ENCODE results near the gene PITHD1. TPM values are rescaled to one million over a fixed set of nuclear protein-coding genes. Genes with fewer than 3 reads are reported as not detected.

The PITHD1 gene
- total RNA-seq, 6 experiments from 2014 or later, result 22.9 to 34.7 (median 30.6) TPM

DNA sequence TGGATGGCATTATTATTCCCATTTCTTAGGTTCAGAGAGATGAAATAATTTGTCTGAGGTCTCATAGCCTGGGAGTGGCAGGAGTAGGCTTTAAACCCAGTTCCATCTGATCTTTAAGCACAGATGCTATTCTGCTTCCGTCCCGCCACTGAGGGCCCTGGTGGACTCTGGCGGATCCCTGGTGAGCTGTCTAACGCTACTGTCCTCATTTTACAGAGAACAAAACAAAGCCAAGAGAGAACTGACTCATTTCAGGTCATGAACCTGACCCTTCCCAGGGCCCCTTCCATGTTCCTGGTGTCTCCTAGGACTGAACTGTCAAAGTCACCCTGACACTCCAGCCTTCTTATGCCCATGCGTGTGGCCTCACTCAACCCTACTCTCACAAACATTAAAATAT lies 25.5 kb downstream of the PITHD1 start:
- no peak for TF ChIP-seq POLR2A (IDR thresholded peaks at IDR 0.05)
- TF ChIP-seq, protein P1, sequence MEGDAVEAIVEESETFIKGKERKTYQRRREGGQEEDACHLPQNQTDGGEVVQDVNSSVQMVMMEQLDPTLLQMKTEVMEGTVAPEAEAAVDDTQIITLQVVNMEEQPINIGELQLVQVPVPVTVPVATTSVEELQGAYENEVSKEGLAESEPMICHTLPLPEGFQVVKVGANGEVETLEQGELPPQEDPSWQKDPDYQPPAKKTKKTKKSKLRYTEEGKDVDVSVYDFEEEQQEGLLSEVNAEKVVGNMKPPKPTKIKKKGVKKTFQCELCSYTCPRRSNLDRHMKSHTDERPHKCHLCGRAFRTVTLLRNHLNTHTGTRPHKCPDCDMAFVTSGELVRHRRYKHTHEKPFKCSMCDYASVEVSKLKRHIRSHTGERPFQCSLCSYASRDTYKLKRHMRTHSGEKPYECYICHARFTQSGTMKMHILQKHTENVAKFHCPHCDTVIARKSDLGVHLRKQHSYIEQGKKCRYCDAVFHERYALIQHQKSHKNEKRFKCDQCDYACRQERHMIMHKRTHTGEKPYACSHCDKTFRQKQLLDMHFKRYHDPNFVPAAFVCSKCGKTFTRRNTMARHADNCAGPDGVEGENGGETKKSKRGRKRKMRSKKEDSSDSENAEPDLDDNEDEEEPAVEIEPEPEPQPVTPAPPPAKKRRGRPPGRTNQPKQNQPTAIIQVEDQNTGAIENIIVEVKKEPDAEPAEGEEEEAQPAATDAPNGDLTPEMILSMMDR (IDR thresholded peaks at IDR 0.05), result no peak
- Histone ChIP-seq H3K27ac (peak overlapping the region in 1 of 3 donors; percentile 38), H3K9me3 (no peaks in the 10 kb centered on the region), H3K27me3 (no peaks in the 10 kb centered on the region), H3K4me1 (peaks cover 0 to 51% (median 14%) of the 10 kb centered on the region in 4 donors), H3K36me3 (peaks cover 0 to 32% (median 8%) of the 10 kb centered on the region in 4 donors), H3K4me3 (no peak overlapping the region)
- no peak for ATAC-seq
- DNase-seq, result no peak
- intact Hi-C loops (cut with DNase I), result loop anchor here in 1 of 2 donors (10.0 kb wide), 1 partner anchor 61 kb away; the partner anchor contains the start of gene FUCA1
- 86% methylated on average over 5 of the region's 5 CpGs for WGBS (ENCODE audit: insufficient coverage, low coverage, low lambda C conversion rate, missing lambda C conversion rate)

DNA sequence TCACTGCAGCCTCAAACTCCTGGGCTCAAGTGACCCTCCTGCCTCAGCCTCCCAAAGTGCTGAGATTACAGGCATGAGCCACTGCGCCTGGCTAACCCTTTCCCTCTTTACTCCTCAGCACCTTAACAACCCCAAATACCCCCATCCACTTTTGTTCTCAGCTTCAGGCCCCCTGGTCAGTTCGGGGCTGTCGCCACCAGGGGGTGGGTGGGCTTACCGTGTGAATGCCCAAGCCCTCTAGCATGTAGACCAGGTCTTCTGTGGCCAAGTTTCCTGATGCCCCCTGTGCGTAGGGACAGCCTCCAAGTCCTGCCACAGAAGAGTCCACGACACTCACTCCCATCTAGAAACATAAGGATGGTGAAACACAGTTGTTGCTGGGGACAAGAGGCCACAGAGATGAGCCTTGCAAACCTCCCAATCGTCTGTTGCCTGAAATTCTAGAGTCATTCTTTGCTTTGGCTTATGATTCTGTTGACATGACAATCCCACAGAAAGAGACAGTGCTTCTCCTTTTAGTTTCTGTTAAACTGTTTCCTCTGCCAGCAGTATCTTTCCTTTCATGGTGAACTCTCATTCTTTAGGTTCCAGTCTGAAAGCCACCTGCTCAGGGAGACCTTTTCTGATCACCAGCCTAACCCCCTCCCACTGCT lies 26.1 kb downstream of the PITHD1 start:
- WGBS (ENCODE audit: insufficient coverage, low coverage, low lambda C conversion rate, missing lambda C conversion rate), result 79% methylated on average over 5 of the region's 7 CpGs
- intact Hi-C loops (cut with DNase I), result loop anchor here in 1 of 2 donors (10.0 kb wide), 1 partner anchor 60 kb away; the partner anchor contains the start of gene FUCA1
- no peaks in the 10 kb centered on the region for H3K9me3 ChIP-seq
- peaks cover 0 to 33% (median 8%) of the 10 kb centered on the region in 4 donors for H3K36me3 ChIP-seq
- DNase-seq (no peak), ATAC-seq (no peak)
- TF ChIP-seq, protein P1 (IDR thresholded peaks at IDR 0.05), result no peak
- no peak for TF ChIP-seq POLR2A (IDR thresholded peaks at IDR 0.05)
- peaks cover 0 to 44% (median 11%) of the 10 kb centered on the region in 4 donors for H3K4me1 ChIP-seq
- no peak overlapping the region for H3K4me3 ChIP-seq
- peak overlapping the region in 1 of 3 donors; percentile 38 for H3K27ac ChIP-seq
- H3K27me3 ChIP-seq, result no peaks in the 10 kb centered on the region

DNA sequence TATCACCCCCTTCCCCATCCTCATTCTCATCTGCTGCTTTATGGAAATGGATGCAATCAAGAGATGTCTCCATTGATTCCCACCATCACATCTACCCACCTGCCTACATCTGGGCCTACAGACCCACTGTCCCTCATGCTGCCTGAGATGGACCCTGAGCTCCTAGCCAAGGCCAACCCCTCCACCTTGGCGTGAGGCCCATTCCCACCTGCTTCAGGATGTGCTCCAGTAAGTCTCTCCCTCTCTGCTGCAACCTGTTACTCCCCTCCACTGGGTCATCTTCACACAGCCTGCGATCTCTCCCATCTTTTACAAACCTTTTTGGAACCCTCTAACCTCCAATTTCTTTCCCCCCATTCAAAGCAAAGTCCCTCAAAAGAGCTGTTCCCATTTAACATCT lies 26.8 kb downstream of the PITHD1 start:
- Histone ChIP-seq H3K4me1 (peaks cover 0 to 46% (median 13%) of the 10 kb centered on the region in 4 donors), H3K27me3 (no peaks in the 10 kb centered on the region), H3K36me3 (peaks cover 0 to 33% (median 8%) of the 10 kb centered on the region in 4 donors), H3K27ac (no peak overlapping the region), H3K4me3 (no peak overlapping the region), H3K9me3 (no peaks in the 10 kb centered on the region)
- intact Hi-C loops (cut with DNase I), result loop anchor here in 1 of 2 donors (10.0 kb wide), 1 partner anchor 60 kb away; the partner anchor contains the start of gene FUCA1
- TF ChIP-seq POLR2A (IDR thresholded peaks at IDR 0.05), result no peak
- TF ChIP-seq, protein P1 (IDR thresholded peaks at IDR 0.05), result no peak
- DNase-seq (no peak), ATAC-seq (no peak)
- 100% methylated on average over 2 of the region's 2 CpGs for WGBS (ENCODE audit: insufficient coverage, low coverage, low lambda C conversion rate, missing lambda C conversion rate)

DNA sequence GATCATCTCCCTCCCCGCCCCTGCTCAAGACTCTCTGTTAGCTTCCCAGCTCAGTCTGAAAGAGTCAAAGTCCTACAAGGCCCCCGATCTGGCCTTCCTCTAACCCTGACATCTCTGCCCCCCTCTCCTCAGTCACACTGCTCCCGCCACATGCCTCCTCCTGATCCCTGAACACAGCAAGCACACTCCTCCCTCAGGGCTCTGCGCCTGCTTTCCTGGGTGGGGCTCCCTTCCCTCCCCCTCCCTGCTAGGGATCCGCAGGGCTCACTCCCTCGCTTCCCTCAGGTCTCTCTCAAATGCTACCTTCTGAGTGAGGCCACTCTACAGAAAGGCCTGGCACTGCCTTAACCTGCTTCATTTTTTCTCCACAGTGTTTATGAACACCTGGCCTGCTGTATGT lies 28.1 kb downstream of the PITHD1 start:
- 72% methylated on average over 6 of the region's 6 CpGs for WGBS (ENCODE audit: insufficient coverage, low coverage, low lambda C conversion rate, missing lambda C conversion rate)
- H3K4me3 ChIP-seq, result no peak overlapping the region
- H3K4me1 ChIP-seq, result peaks cover 0 to 50% (median 16%) of the 10 kb centered on the region in 4 donors
- no peak overlapping the region for H3K27ac ChIP-seq
- no peaks in the 10 kb centered on the region for H3K27me3 ChIP-seq
- no peaks in the 10 kb centered on the region for H3K9me3 ChIP-seq
- no peak for ATAC-seq
- DNase-seq, result no peak
- intact Hi-C loops (cut with DNase I), result loop anchor here in 1 of 2 donors (10.0 kb wide), 1 partner anchor 59 kb away; the partner anchor contains the start of gene FUCA1
- H3K36me3 ChIP-seq, result peaks cover 0 to 33% (median 8%) of the 10 kb centered on the region in 4 donors
- TF ChIP-seq, protein P1 (IDR thresholded peaks at IDR 0.05), result no peak
- TF ChIP-seq POLR2A (IDR thresholded peaks at IDR 0.05), result no peak
